Amygdala (tissue), 56 donors: ENCODE results near the gene PRR16.
"Not testable (repeated sequence)": the region's sequence is repeated elsewhere in the genome, so short reads cannot be mapped to it uniquely, and the experiment has no call there.

Source experiments
- DNase-seq, 56 donors: peaks; one replicate each; lab custom pipeline; 2025; lab: John Stamatoyannopoulos, UW

PRR16 gene

GRCh38 chr5:120702817-120703538, 238.9 kb downstream of the PRR16 start:
- not testable (repeated sequence) for DNase-seq

GRCh38 chr5:120703918-120704587, 240.0 kb downstream of the PRR16 start:
- DNase-seq = no peak

- no peak for DNase-seq
Observed at GRCh38 chr5:120706877-120707276, 242.8 kb downstream of the PRR16 start.

GRCh38 chr5:120717381-120717780, 253.3 kb downstream of the PRR16 start:
- no peak for DNase-seq

GRCh38 chr5:120730214-120730613, 266.1 kb downstream of the PRR16 start:
- no peak for DNase-seq

- peak in 1 of 56 donors; percentile 0 for DNase-seq
Observed at GRCh38 chr5:120734033-120734432, 269.9 kb downstream of the PRR16 start.

GRCh38 chr5:120735076-120735475, 271.0 kb downstream of the PRR16 start:
- DNase-seq = no peak
